Keratinocyte (primary cell): ENCODE results near the gene RCAN2. TPM values are rescaled to one million over a fixed set of nuclear protein-coding genes. Genes with fewer than 3 reads are reported as not detected.

ENCODE experiments used
- DNase-seq: peaks from one replicate; pipeline ENCODE4 v3.0.0-alpha.2; 2011; ENCODE audit warnings: low read depth, missing footprints, low spot score
- FAIRE-seq: peaks from 2 replicates; lab custom pipeline; 2011; peaks lifted over from hg19 to GRCh38; lab: Jason Lieb, UNC
- H2AFZ ChIP-seq: 2 replicates; pipeline ENCODE4 v1.6.0; 2012; ENCODE audit warnings: low read length, control low read depth, inconsistent platforms; ENCODE audit not compliant: control insufficient read depth
- H3K27ac ChIP-seq: 2 replicates; pipeline ENCODE4 v1.5.1; 2011; ENCODE audit warnings: low read length; ENCODE audit not compliant: control insufficient read depth, insufficient read depth
- H3K27me3 ChIP-seq: 3 replicates; pipeline ENCODE4 v1.6.0; 2011; ENCODE audit warnings: low read length; ENCODE audit not compliant: control insufficient read depth, insufficient read depth; ENCODE audit errors: extremely low read depth
- H3K36me3 ChIP-seq, 2 experiments: 2 replicates in 1 of 2; 3 replicates in 1 of 2; pipeline ENCODE4 v1.5.1; 2011; ENCODE audit warnings: low read length in 2 of 2, mild to moderate bottlenecking in 1 of 2; ENCODE audit not compliant: control insufficient read depth in 2 of 2, insufficient read depth in 2 of 2; ENCODE audit errors: extremely low read depth in 1 of 2
- H3K4me1 ChIP-seq: 3 replicates; pipeline ENCODE4 v1.5.1; 2011; ENCODE audit warnings: low read length; ENCODE audit not compliant: control insufficient read depth, insufficient read depth; ENCODE audit errors: extremely low read depth
- H3K4me2 ChIP-seq: 3 replicates; pipeline ENCODE4 v1.6.0; 2011; ENCODE audit warnings: low read depth, low read length; ENCODE audit not compliant: control insufficient read depth, insufficient read depth; ENCODE audit errors: extremely low read depth
- H3K4me3 ChIP-seq, 3 experiments: fragments of 200-600 bp in 1 of 3; sonication (generic) in 1 of 3; 2 replicates in 2 of 3; 3 replicates in 1 of 3; pipeline ENCODE4 v1.5.1; 2011 to 2016; ENCODE audit warnings: low read length in 3 of 3, mild to moderate bottlenecking in 3 of 3, control low read depth in 2 of 3, inconsistent platforms in 1 of 3, low read depth in 1 of 3, mixed read lengths in 1 of 3, mixed run types in 1 of 3, moderate library complexity in 1 of 3; ENCODE audit not compliant: control insufficient read depth in 2 of 3, insufficient read depth in 2 of 3; ENCODE audit errors: extremely low read depth in 1 of 3
- H3K79me2 ChIP-seq: 2 replicates; pipeline ENCODE4 v1.6.0; 2012; ENCODE audit warnings: low read length; ENCODE audit not compliant: control insufficient read depth, insufficient read depth
- H3K9ac ChIP-seq: 3 replicates; pipeline ENCODE4 v1.6.0; 2011; ENCODE audit warnings: low read length; ENCODE audit not compliant: control insufficient read depth, insufficient read depth; ENCODE audit errors: extremely low read depth
- H3K9me1 ChIP-seq: 3 replicates; pipeline ENCODE4 v1.6.0; 2011; ENCODE audit warnings: low read length; ENCODE audit not compliant: control insufficient read depth, insufficient read depth; ENCODE audit errors: extremely low read depth
- H3K9me3 ChIP-seq: 2 replicates; pipeline ENCODE4 v1.5.1; 2012; ENCODE audit warnings: low read depth, low read length; ENCODE audit not compliant: control insufficient read depth
- H4K20me1 ChIP-seq: 3 replicates; pipeline ENCODE4 v1.6.0; 2011; ENCODE audit warnings: low read length; ENCODE audit not compliant: control insufficient read depth, insufficient read depth; ENCODE audit errors: extremely low read depth
- EZH2 ChIP-seq: IDR thresholded peaks from one replicate; pipeline ENCODE4 v1.6.1; 2012; ENCODE audit warnings: inconsistent platforms, mild to moderate bottlenecking, low read length, moderate library complexity
- dilution Hi-C: fragments of 300-500 bp; cut with MboI; formaldehyde crosslinking; loops from one replicate; pipeline ENCODE4 v1.7.0; 2020; ENCODE audit warnings: low sequenced_read_pairs; ENCODE audit not compliant: extremely low pct_ligation_motif_present
- polyA plus RNA-seq, 5 experiments: library from polyadenylated mRNA; depleted of rRNA in 3 of 5; stranded (reverse) in 3 of 5; stranded (forward) in 1 of 5; unstranded in 1 of 5; fragments of >200 nt; gene quantifications; 1 replicate in 1 of 5; 2 replicates in 3 of 5; 3 replicates in 1 of 5; pipeline versions ENCODE4 v1.2.1 to v1.2.3, GENCODE V29; 2011 to 2012; ENCODE audit warnings: missing spikeins in 2 of 5, low read depth in 1 of 5, low replicate concordance in 1 of 5
- TF ChIP-seq, protein P1 (sequence below), 3 experiments: IDR thresholded peaks in 1 of 3; conservative IDR thresholded peaks in 1 of 3; optimal IDR thresholded peaks in 1 of 3; 2 replicates in 2 of 3; 3 replicates in 1 of 3; pipeline versions ENCODE3 to v1.5.1; 2011; ENCODE audit warnings: low read length in 3 of 3, mild to moderate bottlenecking in 3 of 3, moderate library complexity in 2 of 3, control low read depth in 1 of 3, inconsistent platforms in 1 of 3; ENCODE audit not compliant: insufficient read depth in 2 of 3; ENCODE audit errors: extremely low read depth in 1 of 3

Gene RCAN2
- polyA plus RNA-seq, 1 donor (not counting 4 experiments of a cell fraction or from before 2014, with no cell fraction given) = not detected

DNA sequence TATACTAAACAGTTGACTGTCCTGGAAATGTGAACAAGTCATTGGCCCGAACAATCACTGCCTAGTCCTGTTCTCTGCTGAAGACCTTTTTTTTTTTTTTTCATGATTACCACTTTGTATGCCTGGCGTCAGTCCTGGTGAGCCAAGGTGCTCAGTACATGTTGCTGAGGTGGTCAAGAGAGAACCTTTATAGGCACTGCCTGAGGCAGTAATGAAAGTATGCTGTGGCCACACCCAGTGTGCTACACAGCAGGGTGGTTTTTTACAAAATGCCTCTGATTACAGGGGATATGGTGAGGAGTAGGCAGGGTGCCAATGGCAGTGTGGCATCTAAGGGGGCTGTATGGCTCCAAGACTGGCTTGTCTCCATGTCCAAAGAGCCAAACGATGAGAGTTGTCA, 185.4 kb downstream of the RCAN2 start:
- Histone ChIP-seq H3K4me2 (no peak overlapping the region), H3K9me3 (no peaks in the 10 kb centered on the region), H3K4me3 (no peak overlapping the region), H2AFZ (no peak overlapping the region), H3K9ac (no peak overlapping the region), H3K4me1 (no peaks in the 10 kb centered on the region), H3K79me2 (no peaks in the 10 kb centered on the region), H4K20me1 (no peaks in the 10 kb centered on the region), H3K27ac (no peak overlapping the region), H3K36me3 (no peaks in the 10 kb centered on the region), H3K27me3 (no peaks in the 10 kb centered on the region), H3K9me1 (no peaks in the 10 kb centered on the region)
- DNase-seq (no peak), FAIRE-seq (no peak)
- dilution Hi-C loops = no loop called here
- no peak for TF ChIP-seq EZH2
- TF ChIP-seq, protein P1, sequence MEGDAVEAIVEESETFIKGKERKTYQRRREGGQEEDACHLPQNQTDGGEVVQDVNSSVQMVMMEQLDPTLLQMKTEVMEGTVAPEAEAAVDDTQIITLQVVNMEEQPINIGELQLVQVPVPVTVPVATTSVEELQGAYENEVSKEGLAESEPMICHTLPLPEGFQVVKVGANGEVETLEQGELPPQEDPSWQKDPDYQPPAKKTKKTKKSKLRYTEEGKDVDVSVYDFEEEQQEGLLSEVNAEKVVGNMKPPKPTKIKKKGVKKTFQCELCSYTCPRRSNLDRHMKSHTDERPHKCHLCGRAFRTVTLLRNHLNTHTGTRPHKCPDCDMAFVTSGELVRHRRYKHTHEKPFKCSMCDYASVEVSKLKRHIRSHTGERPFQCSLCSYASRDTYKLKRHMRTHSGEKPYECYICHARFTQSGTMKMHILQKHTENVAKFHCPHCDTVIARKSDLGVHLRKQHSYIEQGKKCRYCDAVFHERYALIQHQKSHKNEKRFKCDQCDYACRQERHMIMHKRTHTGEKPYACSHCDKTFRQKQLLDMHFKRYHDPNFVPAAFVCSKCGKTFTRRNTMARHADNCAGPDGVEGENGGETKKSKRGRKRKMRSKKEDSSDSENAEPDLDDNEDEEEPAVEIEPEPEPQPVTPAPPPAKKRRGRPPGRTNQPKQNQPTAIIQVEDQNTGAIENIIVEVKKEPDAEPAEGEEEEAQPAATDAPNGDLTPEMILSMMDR (optimal IDR thresholded peaks at IDR 0.05 in 1 of 3, IDR thresholded peaks at IDR 0.05 in 1 of 3, conservative IDR thresholded peaks at IDR 0.05 in 1 of 3; ENCODE audit: extremely low read depth in 1 of 3, insufficient read depth in 2 of 3, low read length in 3 of 3) = no peak

DNA sequence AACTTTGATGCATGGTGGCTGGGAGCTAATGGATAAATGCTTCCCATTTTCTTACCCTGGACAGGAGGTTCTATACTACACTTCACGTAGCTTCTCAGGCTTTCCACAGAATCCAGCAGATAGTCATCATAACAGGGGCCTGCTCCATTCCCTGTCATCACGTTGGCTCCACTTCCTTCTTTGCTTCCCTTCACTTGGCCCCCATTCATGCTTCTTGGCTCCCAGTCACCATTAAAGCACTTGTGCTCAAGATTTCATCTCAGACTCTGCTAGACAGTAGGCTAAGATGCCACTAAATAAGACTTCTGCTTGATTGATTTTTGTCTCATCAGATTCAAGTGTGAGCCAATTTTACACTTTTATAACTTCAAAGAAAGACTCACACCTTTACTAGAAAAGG, 186.0 kb downstream of the RCAN2 start:
- H3K27ac ChIP-seq = no peak overlapping the region

More for the DNA sequence above, 186.0 kb downstream of the RCAN2 start:
- no peaks in the 10 kb centered on the region for H3K9me1 ChIP-seq
- H3K36me3 ChIP-seq = no peaks in the 10 kb centered on the region
- H3K4me3 ChIP-seq = no peak overlapping the region
- no peak overlapping the region for H2AFZ ChIP-seq
- no peak for FAIRE-seq
- TF ChIP-seq, protein P1 (optimal IDR thresholded peaks at IDR 0.05 in 1 of 3, IDR thresholded peaks at IDR 0.05 in 1 of 3, conservative IDR thresholded peaks at IDR 0.05 in 1 of 3; ENCODE audit: extremely low read depth in 1 of 3, insufficient read depth in 2 of 3, low read length in 3 of 3) = no peak
- TF ChIP-seq EZH2 = no peak
- H3K9me3 ChIP-seq = no peaks in the 10 kb centered on the region
- no peaks in the 10 kb centered on the region for H3K27me3 ChIP-seq
- H3K4me1 ChIP-seq = no peaks in the 10 kb centered on the region
- dilution Hi-C loops = no loop called here
- H3K4me2 ChIP-seq = no peak overlapping the region
- H3K79me2 ChIP-seq = no peaks in the 10 kb centered on the region
- no peaks in the 10 kb centered on the region for H4K20me1 ChIP-seq
- DNase-seq = no peak
- H3K9ac ChIP-seq = no peak overlapping the region
